Mammary epithelial cell (primary cell): ENCODE data around the gene NTF3.

Source experiments
- EZH2 ChIP-seq: IDR thresholded peaks from 2 replicates; pipeline ENCODE4 v1.6.1; 2012; ENCODE audit warnings: low read length, inconsistent platforms, borderline replicate concordance
- TF ChIP-seq, protein P1 (sequence below), 2 donors: IDR thresholded peaks in 1 of 2; conservative IDR thresholded peaks in 1 of 2; 2 replicates each; pipeline ENCODE4 v1.5.1; 2011 to 2012; ENCODE audit warnings: inconsistent platforms in 2 of 2, low read length in 2 of 2, mild to moderate bottlenecking in 2 of 2, control low read depth in 1 of 2, low read depth in 1 of 2; ENCODE audit not compliant: insufficient read depth in 1 of 2; ENCODE audit errors: extremely low read depth in 1 of 2

- TF ChIP-seq EZH2: no peak
- TF ChIP-seq, protein P1, sequence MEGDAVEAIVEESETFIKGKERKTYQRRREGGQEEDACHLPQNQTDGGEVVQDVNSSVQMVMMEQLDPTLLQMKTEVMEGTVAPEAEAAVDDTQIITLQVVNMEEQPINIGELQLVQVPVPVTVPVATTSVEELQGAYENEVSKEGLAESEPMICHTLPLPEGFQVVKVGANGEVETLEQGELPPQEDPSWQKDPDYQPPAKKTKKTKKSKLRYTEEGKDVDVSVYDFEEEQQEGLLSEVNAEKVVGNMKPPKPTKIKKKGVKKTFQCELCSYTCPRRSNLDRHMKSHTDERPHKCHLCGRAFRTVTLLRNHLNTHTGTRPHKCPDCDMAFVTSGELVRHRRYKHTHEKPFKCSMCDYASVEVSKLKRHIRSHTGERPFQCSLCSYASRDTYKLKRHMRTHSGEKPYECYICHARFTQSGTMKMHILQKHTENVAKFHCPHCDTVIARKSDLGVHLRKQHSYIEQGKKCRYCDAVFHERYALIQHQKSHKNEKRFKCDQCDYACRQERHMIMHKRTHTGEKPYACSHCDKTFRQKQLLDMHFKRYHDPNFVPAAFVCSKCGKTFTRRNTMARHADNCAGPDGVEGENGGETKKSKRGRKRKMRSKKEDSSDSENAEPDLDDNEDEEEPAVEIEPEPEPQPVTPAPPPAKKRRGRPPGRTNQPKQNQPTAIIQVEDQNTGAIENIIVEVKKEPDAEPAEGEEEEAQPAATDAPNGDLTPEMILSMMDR (conservative IDR thresholded peaks at IDR 0.05 in 1 of 2, IDR thresholded peaks at IDR 0.05 in 1 of 2; ENCODE audit: extremely low read depth in 1 of 2, insufficient read depth in 1 of 2, low read depth in 1 of 2, low read length in 2 of 2): no peak
These were observed 105.9 kb downstream of the NTF3 start for GRCh38 chr12:5537771-5538170.
